T-helper 2 cell (primary cell): Measurements from ENCODE around the gene LRFN2.

Experiments
- DNase-seq, 5 experiments: peaks; one replicate each; pipeline versions ENCODE4 v3.0.0 to v3.0.0-alpha.2; 2012 to 2022

The LRFN2 gene

DNA sequence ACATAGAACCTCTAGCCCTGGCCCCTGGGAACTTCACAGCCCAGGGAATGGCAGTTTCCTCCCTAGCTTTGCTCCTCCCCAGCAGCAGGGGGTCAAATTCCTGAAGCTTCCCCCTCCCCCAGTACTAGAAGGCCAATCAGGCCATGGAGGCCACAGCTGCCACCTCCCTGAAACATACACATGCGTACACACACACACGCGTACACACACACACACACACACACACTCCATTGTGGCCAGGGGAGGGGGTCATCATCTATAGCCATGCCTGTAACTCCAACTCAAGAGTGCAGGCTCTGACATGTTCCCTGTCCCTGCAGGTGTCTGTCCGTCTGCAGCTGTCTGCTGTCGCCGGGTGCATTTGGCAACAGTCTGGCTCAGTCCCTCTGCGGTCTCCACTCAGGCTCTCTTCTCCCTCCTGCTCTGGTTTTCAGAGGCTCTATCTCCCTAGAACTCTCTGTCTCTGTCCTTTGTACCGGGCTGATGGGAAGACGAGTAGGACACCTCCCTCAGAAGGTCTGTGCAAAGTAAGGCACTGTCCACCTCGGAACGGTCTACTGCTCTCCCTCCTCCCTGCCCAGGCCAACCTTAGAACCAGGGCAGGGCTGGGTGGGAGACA is 1.4 kb downstream of the LRFN2 start:
- DNase-seq: no peak

DNA sequence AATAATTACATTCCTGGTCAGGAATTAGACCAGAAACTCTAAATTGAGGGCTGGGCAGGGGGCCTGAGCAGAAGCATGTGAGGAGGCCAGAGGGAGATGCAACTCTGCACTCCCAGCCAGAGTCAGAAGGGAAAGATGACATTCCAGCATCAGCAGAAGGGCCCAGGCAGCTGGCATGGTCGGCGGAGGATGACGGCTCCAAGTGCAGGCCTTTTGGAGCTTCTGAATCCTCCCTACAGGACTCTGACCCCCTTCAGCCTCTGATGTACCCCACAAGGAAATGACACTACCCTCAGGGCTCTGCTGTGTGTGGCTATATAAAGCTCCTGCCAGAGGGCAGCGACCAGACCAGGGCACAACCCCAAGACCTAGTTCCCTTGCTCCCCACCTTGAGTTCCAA is 1.9 kb downstream of the LRFN2 start:
- DNase-seq: no peak

DNA sequence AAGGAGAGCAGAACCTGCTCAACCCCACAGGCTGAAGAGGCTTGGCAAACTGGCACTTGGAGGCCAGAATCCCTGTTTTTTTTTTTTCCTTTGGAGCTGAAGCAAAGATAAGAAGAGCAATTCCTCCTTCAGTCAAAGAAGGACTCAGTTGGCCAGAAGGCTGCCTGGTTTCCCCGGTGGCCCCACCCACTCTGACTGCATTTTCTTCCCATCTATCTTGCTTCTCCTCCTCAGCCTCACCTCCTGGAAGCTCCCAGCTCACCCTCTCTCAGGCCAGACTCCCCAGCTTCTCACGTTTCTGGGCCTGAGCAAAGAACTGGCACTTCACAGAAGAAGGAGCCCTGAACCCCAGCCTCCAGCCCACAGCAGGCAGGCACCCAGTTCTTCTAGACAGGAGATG is 2.4 kb downstream of the LRFN2 start:
- no peak for DNase-seq

DNA sequence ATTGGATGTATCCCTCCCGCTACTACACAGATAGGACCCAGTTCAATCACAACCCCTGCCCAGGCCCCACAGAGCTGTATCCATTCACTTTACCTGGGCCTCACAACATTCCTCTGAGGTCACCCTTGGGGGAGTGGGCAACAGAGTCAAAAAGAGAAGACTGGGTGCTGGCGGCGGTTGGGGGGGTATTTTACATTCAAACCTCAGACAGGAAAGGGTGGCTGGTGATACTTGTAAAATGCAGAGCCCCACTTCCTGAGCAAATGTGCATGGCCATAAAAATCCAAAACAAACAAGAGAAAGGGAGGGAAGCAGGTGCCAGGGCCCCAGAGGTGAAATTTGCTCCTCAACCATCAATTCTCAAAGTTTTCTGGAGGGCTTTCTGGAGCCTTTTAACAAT is 3.5 kb downstream of the LRFN2 start:
- no peak for DNase-seq

DNA sequence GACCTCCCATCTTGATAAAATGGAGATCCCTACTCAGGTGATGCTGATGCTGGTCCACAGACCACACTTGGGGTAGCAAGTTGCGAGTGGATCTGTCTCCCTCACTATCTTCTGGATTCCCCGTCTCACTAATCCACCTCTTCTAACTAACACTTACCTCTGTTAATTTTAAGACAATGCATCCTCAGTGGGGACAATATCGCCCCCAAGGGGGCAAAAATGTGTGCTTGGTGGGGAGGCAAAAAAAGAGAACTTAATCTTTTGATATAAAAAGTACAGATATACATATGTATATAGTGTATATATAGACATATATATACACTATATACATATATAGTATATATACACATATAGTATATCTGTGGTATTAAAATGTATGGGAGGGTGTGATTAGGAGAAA is 4.3 kb downstream of the LRFN2 start:
- DNase-seq: no peak

DNA sequence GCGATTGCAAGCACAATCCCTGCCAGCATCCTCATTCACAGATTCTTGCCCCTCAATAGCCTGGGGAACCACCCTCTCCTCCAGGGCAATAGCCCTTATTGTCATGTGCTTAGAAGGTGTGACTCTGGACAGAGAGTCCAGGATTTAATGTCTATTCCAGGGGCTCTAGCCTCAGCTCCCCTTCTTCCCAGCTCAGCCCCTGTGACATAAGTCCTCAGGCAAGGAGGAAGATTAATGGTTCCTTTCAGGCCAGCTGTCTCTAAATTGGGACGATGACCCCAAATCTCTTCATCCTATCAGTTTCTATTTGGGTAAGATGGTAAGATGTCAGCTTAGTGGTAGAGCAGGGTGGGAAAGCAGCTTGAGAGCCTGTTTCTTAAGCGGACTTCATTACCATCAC is 8.1 kb downstream of the LRFN2 start:
- DNase-seq: no peak

DNA sequence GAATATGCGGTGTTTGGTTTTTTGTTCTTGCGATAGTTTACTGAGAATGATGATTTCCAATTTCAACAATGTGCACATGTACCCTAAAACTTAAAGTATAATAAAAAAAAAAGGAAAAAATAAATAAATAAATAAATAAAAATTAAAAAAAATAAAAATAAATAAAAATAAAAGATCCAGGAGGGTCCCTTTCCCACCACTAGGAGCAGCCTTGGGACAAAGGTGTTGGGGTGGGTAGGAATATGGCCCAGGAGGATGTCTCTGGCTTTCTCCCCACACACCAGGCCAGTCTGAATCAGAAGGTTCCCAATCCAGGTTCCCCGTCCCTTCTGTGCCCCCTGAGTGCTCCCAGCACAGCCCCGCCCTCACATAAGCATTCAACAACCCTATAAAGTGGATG is 9.5 kb downstream of the LRFN2 start:
- DNase-seq: no peak

DNA sequence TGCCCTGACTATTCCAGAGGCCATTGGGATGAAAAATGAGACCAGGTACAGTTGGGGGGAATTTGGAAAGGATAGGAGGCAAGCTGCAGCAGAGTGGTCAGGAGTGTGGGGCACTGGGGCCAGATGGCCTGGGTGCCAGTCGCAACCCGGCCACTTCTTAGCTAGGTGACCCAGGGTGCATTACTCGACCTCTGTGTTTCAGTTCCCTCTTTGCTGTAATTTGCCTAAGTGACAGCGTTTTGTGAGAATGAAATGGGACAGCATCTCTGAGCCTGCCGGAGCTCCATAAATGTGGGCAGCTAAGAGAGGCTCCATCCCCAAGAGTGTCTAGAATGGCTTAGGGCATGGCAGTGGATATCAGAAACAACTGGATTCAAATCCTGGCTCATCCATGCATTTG is 13.9 kb downstream of the LRFN2 start:
- DNase-seq: no peak

DNA sequence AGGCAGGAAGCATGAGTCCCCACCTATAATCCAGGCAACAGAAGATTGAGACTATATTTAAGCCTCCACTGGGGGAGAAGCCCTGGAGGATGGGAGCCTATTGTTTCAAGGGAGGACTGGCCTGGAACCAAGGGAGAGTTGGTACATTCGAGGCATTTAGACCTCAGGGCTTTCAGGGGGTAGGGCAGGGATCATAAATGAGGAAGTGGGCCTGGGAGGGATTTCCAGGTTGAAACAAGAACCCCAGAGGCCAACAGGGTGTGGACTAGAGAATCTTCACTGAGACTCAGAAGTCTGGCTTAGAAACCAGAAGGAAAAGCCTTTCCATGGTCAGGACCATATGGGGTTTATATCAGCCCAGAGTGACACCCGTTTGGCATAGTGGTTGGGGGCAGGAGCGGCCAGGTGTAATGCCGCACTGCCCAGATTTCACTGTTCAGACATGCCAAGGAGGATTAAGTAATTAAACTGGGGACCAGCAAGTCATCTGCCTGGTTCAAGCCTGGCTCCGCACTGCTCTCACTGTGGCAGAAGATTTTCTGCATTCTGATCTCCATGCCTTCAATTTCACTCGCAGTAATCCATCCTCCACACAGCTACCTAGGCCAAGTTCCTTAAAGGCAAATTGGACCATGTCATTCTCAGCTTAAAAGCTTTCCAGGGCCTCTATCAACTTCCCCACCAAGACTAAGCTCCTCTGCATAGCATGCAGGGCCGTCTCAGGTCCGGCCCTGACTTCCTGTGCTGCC is 17.8 kb downstream of the LRFN2 start:
- no peak for DNase-seq

DNA sequence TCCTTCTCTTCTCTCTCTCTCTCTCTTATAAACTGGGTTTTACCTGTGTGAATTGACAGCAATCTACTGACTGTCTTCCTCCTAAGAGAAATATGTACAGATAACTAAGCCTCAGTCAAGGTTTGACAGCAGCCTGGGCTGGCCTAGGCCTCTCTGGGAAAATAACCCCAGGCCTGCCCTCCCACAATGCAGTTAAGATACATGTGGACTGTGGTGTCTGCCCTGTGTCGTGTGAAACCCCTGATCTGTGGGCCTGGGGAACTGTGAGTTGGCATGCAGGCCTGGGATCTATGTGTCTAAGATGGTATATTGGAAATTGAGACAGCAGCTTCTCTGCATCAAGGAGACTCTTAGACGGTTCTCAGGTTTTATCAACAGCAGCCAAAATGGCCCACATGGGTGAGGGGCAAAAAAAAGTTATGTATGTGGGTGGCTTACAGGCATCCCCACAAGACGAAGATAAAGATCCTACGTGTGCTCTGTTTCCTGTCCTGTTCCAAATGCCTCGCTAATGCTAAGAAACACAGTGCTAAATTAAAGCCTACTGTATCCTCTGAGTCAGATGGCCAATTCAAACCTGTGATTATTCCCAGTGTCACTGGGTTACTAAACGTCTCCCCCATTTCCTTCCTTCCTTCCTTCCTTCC is 19.0 kb downstream of the LRFN2 start:
- DNase-seq: no peak

DNA sequence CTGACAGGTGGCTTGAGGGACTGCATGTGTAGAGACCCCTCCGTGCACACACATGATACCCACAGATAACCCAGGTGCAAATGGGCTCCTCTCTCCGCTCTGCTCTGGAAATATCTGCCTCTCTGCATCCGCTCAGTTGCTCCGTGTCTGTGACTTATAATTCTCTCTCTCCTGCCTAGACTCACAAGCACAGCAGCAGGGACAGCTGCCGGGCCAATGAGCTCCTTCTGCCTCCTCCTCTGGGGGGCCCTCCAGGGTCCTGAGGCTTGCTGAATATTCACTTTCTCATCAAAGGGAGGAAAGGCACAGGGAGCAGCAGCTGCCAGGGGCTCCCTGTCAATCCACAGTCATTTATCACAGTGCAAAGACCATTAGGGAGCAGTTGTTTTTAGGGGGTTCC is 24.1 kb downstream of the LRFN2 start:
- no peak for DNase-seq

DNA sequence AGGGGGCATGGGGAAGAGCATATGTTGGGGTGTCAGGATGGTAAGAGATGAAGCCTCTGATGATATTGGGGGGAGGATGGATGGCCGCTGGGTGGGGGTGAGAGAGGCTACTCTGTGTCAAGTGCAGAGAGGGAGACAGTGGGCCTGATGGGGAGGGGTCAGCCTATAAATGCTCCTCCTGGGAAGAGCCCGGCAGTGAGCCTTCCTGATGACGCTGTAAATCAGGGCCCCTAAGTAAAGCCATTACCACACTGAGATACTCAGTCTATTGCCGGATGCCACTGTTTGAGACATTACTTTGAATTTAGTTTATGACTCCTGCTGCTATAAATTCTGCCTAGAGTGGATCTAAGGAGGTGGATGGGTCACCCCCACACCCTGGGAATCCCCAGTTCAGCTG is 28.1 kb downstream of the LRFN2 start:
- DNase-seq: no peak

DNA sequence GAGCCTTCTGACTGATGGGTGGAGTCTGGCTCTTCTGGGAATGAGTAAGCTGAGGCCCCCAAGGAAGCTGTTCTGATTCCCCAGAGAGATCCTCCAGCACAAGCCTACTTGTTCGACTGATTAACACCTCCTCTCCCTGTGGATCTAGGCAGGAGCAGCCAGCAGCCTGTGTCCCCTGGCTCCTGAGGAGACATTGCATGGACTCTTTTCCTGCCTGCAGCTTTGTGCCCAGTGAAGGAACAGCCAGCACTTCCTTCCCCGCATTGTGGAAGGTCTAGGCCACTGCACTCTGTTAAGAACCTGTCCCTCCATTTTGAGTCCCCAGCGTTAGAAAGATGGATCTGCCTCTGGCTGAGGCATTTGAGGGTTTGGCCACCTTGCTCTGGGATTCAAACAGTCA is 29.1 kb downstream of the LRFN2 start:
- DNase-seq: no peak

DNA sequence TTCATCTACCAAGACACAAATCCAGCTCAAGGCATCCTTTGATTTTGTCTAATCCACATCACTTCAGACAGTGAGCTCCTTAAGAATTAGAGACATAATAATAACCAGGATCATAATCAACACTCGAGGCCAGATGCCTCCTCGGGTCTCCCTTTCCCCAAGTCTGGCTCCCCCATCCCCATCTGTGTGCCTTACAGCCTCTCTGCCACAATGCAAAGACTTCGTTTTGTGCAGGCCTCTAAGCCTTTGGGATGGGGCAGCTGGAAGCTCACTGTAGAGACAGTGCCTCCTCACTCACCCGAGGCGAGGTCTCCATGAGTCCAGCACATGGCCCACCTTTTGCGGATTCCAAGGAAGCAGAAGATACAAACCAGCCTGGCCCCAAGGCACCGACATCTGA is 30.3 kb downstream of the LRFN2 start:
- DNase-seq: no peak

DNA sequence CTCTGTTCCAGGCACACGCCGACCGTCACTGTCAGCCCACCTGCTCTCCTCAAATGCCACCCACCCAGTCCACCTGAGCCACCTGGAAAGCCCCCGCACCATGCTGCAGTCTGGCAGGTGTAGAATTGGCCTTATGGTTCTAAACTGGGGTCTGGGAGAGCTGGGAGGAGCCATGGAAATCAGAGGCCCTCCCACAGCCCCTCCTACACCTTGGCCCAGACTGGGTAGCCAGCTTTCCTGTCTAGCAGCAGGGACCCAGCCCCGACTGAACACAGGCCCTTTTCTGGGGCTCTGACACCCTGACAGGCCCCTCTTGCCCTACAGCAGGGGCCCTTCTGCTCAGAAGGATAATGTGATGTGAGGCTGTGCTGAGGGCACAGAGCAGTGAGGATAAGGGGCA is 31.1 kb downstream of the LRFN2 start:
- no peak for DNase-seq

DNA sequence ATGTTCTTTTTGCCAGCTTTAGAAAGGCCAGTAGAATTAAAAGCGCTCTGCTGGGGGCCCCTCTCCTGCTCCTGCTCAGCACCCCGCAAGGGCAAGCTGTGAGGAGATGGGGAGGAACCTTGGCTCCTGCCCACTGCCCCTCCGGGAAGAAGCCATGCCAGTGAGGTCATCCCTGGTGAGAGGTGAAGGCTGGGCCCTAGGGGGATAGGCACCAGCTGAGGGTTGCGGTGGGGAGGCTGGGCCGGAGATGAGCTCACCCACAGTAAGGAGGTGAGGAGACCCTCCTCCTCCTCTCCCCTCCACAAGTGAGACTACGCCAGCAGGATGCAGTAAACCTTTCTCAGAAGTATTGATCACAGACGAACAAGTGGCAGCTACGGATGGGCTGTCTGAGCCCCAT is 32.1 kb downstream of the LRFN2 start:
- DNase-seq: no peak

DNA sequence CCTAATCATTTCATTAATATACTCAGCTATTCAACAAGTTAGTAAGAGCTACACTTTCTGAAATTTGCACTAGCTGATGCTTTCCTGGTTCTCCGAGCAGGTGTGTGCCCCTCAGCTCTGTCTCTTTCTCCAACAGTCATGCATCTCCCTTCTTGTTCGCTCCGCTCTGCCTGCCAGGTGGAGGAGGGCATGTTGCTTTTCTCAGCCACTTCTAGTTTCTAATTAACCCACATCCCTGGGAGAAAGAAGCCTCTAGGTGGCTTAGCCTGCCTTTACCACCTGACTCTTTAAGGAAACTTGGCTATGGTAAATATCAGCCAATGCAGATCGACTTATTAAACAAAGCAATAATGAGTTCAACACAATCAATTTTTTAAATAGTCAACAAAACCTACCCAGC is 34.2 kb downstream of the LRFN2 start:
- no peak for DNase-seq

DNA sequence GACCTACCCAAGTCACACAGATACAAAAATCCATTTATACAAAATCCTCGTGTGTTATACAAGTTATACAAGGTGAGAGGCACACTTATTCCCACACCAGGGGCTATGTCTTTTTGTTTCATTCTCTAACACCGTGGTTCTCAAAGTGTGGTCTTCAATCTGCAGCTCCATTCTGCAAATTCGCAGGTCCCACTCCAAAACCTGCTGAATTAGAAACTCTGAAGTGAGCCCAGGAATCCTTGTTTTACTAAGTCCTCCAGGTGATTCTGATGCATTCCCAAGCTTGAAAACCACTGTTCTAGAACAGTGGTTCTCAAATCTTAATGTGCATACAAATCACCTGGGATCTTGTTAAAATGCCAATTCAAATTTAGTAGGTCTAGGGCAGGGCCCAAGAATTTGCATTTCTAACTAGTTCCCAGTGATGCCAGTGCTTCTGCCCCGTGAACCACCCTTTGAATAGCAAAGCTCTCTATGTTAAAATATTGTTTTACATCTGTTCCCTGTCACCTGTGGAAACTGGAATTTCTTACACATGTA is 35.1 kb downstream of the LRFN2 start:
- DNase-seq: no peak

DNA sequence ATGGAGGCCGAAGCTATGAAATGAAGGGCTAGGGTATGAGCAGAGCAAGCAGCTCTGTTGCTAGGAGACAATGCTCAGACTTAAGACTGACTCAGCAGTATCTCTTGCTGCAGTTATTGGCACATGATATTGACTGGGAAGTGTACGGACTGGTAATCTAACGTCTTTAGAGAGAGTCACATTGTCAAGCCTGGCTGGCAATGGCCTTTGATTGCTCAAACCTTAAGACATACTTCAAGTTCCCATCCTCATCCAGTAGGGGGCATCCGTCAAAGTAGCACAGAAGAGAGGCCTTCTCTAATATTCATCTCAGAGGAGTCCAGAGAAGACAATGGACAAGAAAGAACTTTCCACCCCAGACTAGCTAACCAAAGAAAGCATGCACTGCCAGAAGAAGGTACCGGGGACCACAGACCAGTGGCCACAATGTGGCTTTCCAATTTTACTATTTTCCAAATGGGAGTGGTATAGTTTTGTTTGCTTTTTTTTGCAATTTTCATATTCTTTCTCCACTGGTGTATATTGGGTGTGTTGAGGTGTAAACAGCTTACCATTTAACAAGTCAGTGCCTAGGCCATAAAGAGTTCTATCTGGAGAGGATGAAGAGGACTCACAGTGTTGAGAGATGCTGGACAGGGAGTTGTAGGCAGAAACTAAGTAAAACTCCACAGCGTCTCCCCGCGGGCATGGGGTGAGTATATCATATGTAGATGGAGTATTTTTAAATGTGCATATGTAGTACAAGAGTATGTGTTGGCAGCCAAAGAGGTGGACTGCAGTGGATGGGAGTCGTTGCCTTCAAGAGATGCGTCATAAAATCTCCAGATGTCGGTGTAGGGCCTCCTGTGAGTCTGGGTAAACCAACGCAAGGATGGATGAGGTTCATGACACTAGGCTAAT is 36.7 kb downstream of the LRFN2 start:
- DNase-seq: peak in 1 of 5 experiments; percentile 37

DNA sequence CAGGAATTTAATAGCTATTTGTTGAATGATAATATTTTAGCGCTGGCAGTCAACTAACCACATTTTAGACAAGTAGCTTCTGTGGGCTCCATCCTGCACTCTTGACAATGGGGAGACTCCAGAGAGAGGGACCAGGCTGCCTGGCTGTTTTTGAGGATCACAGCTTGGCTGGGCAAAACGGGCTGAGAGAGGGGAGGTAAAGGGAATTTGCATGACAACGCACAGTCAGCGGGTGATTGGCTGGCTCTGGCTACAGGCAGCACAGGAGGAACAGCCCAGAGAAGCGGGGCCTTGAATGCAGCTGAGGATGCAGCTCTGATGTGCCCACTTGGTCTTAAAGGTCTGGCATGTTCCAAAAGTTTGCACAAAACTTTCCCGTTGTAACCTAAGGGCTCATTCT is 41.2 kb downstream of the LRFN2 start:
- no peak for DNase-seq

DNA sequence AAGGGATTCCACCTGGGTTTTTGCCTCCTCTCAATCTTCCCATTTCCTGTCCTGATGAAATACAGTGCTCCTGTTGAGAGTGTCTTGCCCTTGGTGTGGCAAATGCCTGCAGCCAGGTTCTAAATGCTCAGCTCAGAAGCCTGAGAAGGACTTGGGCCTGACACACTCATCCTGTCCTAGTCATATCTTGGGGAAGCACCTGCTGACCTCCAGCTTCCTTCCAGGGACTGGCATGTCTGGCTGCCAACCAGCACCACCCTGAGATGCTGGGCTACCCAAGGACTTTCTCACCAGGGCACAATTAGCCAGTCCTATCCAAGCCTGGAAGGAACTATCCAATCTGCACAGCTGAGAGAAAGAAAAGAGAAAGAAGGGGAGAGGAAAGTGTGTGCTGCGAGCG is 43.4 kb downstream of the LRFN2 start:
- DNase-seq: no peak

DNA sequence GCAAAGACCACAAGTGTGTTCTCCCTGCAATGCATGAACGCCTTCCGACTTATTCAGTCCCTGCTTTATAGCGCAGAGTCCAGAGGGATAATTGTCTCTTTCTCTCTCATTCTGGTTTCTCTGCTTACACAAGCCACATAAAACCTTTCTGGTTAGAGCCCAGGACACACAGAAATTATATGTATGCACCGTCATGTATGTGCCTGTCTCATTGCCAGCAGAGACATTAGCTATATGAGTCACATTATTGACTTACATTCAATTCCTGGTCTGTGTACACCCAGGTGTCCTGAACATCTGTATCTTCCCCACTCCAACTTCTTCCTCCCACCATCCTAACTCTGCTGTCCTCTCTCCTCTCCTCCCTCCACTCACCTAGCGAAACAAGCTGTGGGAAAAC is 44.0 kb downstream of the LRFN2 start:
- DNase-seq: no peak

DNA sequence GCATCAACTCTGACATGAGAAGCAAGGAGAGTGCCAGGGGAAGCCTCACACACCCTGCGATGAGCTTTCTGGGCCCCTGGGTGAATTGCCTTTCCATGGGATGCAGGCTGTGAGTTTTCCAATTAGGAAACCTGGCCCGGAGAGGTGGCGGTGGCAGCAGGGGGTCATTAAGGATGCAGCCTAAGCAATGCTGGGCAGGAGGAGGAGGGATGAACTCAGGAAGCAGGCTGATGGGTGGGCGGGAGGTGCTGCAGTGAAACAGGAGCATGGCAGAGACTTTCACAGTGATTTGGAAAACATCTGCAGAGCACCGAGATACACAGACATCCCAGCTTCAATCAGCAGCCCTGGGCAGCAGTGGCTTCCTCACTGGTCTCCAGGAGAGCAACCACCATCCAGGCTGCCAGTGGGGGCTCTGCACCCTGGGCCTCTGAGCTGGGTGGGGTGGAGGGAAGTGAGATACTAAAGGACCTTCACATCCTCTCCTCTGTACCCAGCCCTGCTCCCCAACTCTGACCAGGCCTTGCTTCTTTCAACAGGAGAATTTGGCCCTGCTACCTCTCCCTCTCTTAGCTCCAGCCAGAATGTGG is 44.9 kb downstream of the LRFN2 start:
- DNase-seq: no peak
